GM19468 (cell line): ENCODE results near the gene IGFBP6.

Experiments
- ATAC-seq: cut with Tn5 transposase; IDR thresholded peaks from one replicate; pipeline ENCODE4 v1.9.1; 2021; ENCODE audit warnings: mild to moderate bottlenecking, moderate library complexity, moderate number of reproducible peaks; ENCODE audit not compliant: unreplicated experiment; ENCODE audit errors: extremely low read depth

IGFBP6 gene

GRCh38 chr12:53113136-53113705 is 15.8 kb downstream of the IGFBP6 start:
- ATAC-seq, result no peak

- no peak for ATAC-seq
Observed at GRCh38 chr12:53113951-53114350, 16.5 kb downstream of the IGFBP6 start.

GRCh38 chr12:53115112-53115890 is 17.8 kb downstream of the IGFBP6 start:
- ATAC-seq, result no peak

GRCh38 chr12:53115891-53116648 is 18.6 kb downstream of the IGFBP6 start:
- ATAC-seq, result no peak

GRCh38 chr12:53118751-53119300 is 21.4 kb downstream of the IGFBP6 start:
- no peak for ATAC-seq

GRCh38 chr12:53120685-53121525 is 23.4 kb downstream of the IGFBP6 start:
- ATAC-seq, result no peak

GRCh38 chr12:53122961-53123468 is 25.5 kb downstream of the IGFBP6 start:
- no peak for ATAC-seq

- ATAC-seq, result no peak
Observed at GRCh38 chr12:53123578-53124351, 26.3 kb downstream of the IGFBP6 start.

- no peak for ATAC-seq
Observed at GRCh38 chr12:53124352-53124723, 26.9 kb downstream of the IGFBP6 start.

- ATAC-seq, result no peak
Observed at GRCh38 chr12:53127169-53127568, 29.7 kb downstream of the IGFBP6 start.

GRCh38 chr12:53128780-53129569 is 31.5 kb downstream of the IGFBP6 start:
- no peak for ATAC-seq

GRCh38 chr12:53131844-53132243 is 34.4 kb downstream of the IGFBP6 start:
- no peak for ATAC-seq

- ATAC-seq, result no peak
Observed at GRCh38 chr12:53133722-53134121, 36.3 kb downstream of the IGFBP6 start.

- ATAC-seq, result no peak
Observed at GRCh38 chr12:53143355-53143754, 45.9 kb downstream of the IGFBP6 start.

GRCh38 chr12:53145383-53146260 is 48.2 kb downstream of the IGFBP6 start:
- no peak for ATAC-seq

- ATAC-seq, result no peak
Observed at GRCh38 chr12:53147181-53147580, 49.7 kb downstream of the IGFBP6 start.

GRCh38 chr12:53147653-53148052 is 50.2 kb downstream of the IGFBP6 start:
- ATAC-seq, result no peak
